Sigmoid colon (tissue), 7 donors: ENCODE measurements around the gene ING4. TPM values are rescaled to one million over a fixed set of nuclear protein-coding genes. Genes with fewer than 3 reads are reported as not detected.
A peak's percentile ranks its signal among the peaks of the same experiment; 100 is the strongest.

Source experiments
- DNase-seq: peaks from one replicate; pipeline ENCODE4 v3.0.0-alpha.2; 2019
- H3K27ac ChIP-seq, 4 donors: fragments of 200-600 bp; sonication (generic); one replicate each; pipeline ENCODE4 v1.5.1; 2016 to 2019; ENCODE audit warnings: mild to moderate bottlenecking in 1 of 4
- H3K27me3 ChIP-seq, 3 donors: fragments of 200-600 bp; sonication (generic); one replicate each; pipeline ENCODE4 v1.5.1; 2019; ENCODE audit warnings: mild to moderate bottlenecking in 1 of 3
- H3K36me3 ChIP-seq, 4 donors: fragments of 200-600 bp; sonication (generic); one replicate each; pipeline ENCODE4 v1.5.1; 2016 to 2019
- H3K4me1 ChIP-seq, 4 donors: fragments of 200-600 bp; sonication (generic); one replicate each; pipeline ENCODE4 v1.5.1; 2017 to 2019
- H3K4me3 ChIP-seq, 4 donors: fragments of 200-600 bp; sonication (generic); one replicate each; pipeline ENCODE4 v1.5.1; 2017 to 2019; ENCODE audit warnings: mild to moderate bottlenecking in 2 of 4, moderate library complexity in 1 of 4
- H3K9me3 ChIP-seq, 4 donors: fragments of 200-600 bp in 3 of 4; sonication (generic) in 3 of 4; one replicate each; pipeline versions ENCODE4 v1.5.1 to v1.6.1; 2013 to 2019
- EP300 ChIP-seq, 4 donors: sonication (generic); formaldehyde crosslinking; IDR thresholded peaks; one replicate each; pipeline ENCODE4 v1.6.1; 2017; ENCODE audit warnings: antibody characterized with exemption in 4 of 4
- POLR2A ChIP-seq, 2 donors: fragments of 450-650 bp; IDR thresholded peaks; one replicate each; pipeline ENCODE4 v1.6.1; 2016; ENCODE audit warnings: antibody characterized with exemption in 2 of 2, mild to moderate bottlenecking in 2 of 2, moderate library complexity in 2 of 2
- POLR2AphosphoS5 ChIP-seq, 4 donors: sonication (generic); formaldehyde crosslinking; IDR thresholded peaks; one replicate each; pipeline ENCODE4 v1.6.1; 2017; ENCODE audit warnings: antibody characterized with exemption in 4 of 4
- WGBS, 2 donors: extraction: QIAGEN DNeasy Blood & Tissue Kit; methylation state at CpG; one replicate each; pipeline ENCODE4 v1.1.7; 2013; 5-methylcytosine and 5-hydroxymethylcytosine counted together
- intact Hi-C: fragments of 100-400 bp; cut with DNase I; formaldehyde crosslinking; loops from one replicate; pipeline ENCODE4 v1.15.1; 2023
- polyA plus RNA-seq, 3 donors: library from polyadenylated mRNA; stranded (reverse); fragments of 200-250 nt; gene quantifications; one replicate each; pipeline ENCODE4 v1.2.3, GENCODE V29; 2013
- total RNA-seq, 4 donors: library from RNA; depleted of rRNA; stranded (reverse); fragments of >200 nt; gene quantifications; one replicate each; pipeline ENCODE4 v1.1.0, GENCODE V29; 2016
- TF ChIP-seq, protein P1 (sequence below), 4 experiments: fragments of 450-650 bp in 3 of 4; fragments of 200-600 bp in 1 of 4; IDR thresholded peaks; one replicate each; pipeline ENCODE4 v1.5.1; 2016 to 2019; ENCODE audit warnings: antibody characterized with exemption in 4 of 4, mild to moderate bottlenecking in 3 of 4, moderate library complexity in 2 of 4
- donor health status: healthy with polysubstance abuse.
- donor health status: Bipolar disorder and iron deficiency.
- donor health status: healthy.

The ING4 gene
- total and polyA plus RNA-seq, 7 donors: 37.8 to 85.9 (median 59.5) TPM

DNA sequence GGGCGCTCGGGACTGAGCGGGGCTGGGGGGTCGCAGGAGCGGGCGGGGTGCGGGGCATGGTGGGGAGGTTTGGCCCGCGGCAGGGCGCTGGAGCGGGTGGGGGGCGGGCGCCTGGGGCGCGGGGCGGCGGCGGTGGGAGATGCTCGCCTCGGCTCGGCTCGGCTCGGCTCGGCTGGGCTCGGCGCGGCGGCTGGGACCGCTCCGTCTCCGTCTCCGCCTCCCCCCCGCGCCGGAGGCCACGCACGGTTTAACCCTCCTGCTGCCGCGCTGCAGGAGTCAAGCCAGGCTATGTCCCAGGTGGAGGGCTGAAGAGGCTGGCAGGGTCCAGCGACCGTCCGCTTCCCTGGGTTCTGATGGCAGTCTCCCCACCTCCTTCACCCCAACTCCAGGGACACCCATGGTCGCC is 37.7 kb upstream of the ING4 start, which contains the start of gene PIANP:
TSS of gene PIANP (minus strand) at position 170 of the 406 bp plus-strand sequence. CDS start 2,754 bp downstream, outside the sequence.
- Histone ChIP-seq H3K27ac (no peak within 1 kb of the TSS), H3K27me3 (peaks cover 23 to 91% (median 68%) of the 10 kb centered on the region in 3 donors), H3K9me3 (no peaks in the 10 kb centered on the region), H3K36me3 (no peaks in the 10 kb centered on the region), H3K4me1 (peaks cover 0 to 18% (median 15%) of the 10 kb centered on the region in 4 donors), H3K4me3 (peak within 1 kb of the TSS; percentile 43 to 57 (median 52))
- TF ChIP-seq POLR2AphosphoS5 (IDR thresholded peaks at IDR 0.05): no peak
- no peak for TF ChIP-seq EP300 (IDR thresholded peaks at IDR 0.05)
- no peak for TF ChIP-seq POLR2A (IDR thresholded peaks at IDR 0.05)
- TF ChIP-seq, protein P1, sequence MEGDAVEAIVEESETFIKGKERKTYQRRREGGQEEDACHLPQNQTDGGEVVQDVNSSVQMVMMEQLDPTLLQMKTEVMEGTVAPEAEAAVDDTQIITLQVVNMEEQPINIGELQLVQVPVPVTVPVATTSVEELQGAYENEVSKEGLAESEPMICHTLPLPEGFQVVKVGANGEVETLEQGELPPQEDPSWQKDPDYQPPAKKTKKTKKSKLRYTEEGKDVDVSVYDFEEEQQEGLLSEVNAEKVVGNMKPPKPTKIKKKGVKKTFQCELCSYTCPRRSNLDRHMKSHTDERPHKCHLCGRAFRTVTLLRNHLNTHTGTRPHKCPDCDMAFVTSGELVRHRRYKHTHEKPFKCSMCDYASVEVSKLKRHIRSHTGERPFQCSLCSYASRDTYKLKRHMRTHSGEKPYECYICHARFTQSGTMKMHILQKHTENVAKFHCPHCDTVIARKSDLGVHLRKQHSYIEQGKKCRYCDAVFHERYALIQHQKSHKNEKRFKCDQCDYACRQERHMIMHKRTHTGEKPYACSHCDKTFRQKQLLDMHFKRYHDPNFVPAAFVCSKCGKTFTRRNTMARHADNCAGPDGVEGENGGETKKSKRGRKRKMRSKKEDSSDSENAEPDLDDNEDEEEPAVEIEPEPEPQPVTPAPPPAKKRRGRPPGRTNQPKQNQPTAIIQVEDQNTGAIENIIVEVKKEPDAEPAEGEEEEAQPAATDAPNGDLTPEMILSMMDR (IDR thresholded peaks at IDR 0.05): no peak
- 1% methylated on average over 42 to 43 of the region's 43 CpGs for WGBS, 2 donors
- DNase-seq: peak; percentile 72
- intact Hi-C loops: no loop called here

- DNase-seq: peak; percentile 69
- Histone ChIP-seq H3K27me3 (peaks cover 23 to 91% (median 68%) of the 10 kb centered on the region in 3 donors), H3K36me3 (no peaks in the 10 kb centered on the region), H3K9me3 (no peaks in the 10 kb centered on the region), H3K4me3 (peak overlapping the region; percentile 43 to 57 (median 52)), H3K27ac (no peak overlapping the region), H3K4me1 (peaks cover 0 to 18% (median 15%) of the 10 kb centered on the region in 4 donors)
- intact Hi-C loops: no loop called here
- TF ChIP-seq EP300 (IDR thresholded peaks at IDR 0.05) (no peak), POLR2AphosphoS5 (IDR thresholded peaks at IDR 0.05) (no peak), POLR2A (IDR thresholded peaks at IDR 0.05) (no peak)
- TF ChIP-seq, protein P1 (IDR thresholded peaks at IDR 0.05): no peak
- 1 to 2% methylated on average over 65 of the region's 65 CpGs for WGBS, 2 donors
Observed at GRCh38 chr12:6699989-6700645, 37.2 kb upstream of the ING4 start.

- 17 to 26% methylated on average over 16 of the region's 16 CpGs for WGBS, 2 donors
- H3K4me1 ChIP-seq: peaks cover 0 to 18% (median 15%) of the 10 kb centered on the region in 4 donors
- TF ChIP-seq, protein P1 (IDR thresholded peaks at IDR 0.05): no peak
- no peak for TF ChIP-seq EP300 (IDR thresholded peaks at IDR 0.05)
- no peak for TF ChIP-seq POLR2A (IDR thresholded peaks at IDR 0.05)
- peaks cover 23 to 86% (median 68%) of the 10 kb centered on the region in 3 donors for H3K27me3 ChIP-seq
- DNase-seq: peak; percentile 41
- no peaks in the 10 kb centered on the region for H3K9me3 ChIP-seq
- intact Hi-C loops: no loop called here
- H3K4me3 ChIP-seq: peak overlapping the region; percentile 43 to 57 (median 52)
- H3K27ac ChIP-seq: no peak overlapping the region
- H3K36me3 ChIP-seq: no peaks in the 10 kb centered on the region
Observed at GRCh38 chr12:6699259-6699988, 36.5 kb upstream of the ING4 start.

DNA sequence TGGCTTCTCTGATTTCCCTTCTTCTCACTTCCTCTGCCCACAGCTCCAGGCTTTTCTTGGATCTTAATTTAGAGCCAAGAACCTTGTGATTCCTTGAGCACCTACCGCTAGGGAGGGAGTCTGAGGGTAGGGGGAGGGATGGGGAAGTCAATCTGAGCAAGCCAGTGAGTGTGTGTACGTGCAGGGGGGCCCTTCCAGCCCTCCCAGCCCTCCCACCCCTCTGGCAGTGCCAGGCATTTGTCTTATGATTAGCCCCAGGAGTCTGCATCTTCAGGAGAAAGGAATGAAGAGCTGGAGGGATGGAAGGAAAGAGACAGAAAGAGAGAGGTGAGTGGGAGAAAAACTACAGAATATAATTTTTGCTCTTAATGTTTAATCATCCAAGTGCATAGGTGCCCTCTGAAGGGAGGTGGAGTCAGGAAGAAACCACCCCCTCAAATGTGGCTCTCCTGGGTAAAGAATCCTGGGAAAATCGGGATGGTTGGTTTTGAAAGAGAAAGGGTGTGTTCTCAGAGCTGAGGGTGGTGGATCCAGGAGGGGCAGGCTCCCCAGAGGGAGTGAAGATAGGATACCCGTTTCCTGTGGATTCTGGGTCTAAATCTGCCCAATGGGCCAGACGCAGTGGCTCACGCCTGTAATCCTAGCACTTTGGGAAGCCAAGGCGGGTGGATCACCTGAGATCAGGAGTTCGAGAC is 35.6 kb upstream of the ING4 start:
- intact Hi-C loops: no loop called here
- peak; percentile 12 for DNase-seq
- no peak overlapping the region for H3K27ac ChIP-seq
- TF ChIP-seq EP300 (IDR thresholded peaks at IDR 0.05) (no peak), POLR2A (IDR thresholded peaks at IDR 0.05) (no peak), POLR2AphosphoS5 (IDR thresholded peaks at IDR 0.05) (no peak)
- TF ChIP-seq, protein P1 (IDR thresholded peaks at IDR 0.05): no peak
- no peaks in the 10 kb centered on the region for H3K9me3 ChIP-seq
- 54 to 61% methylated on average over 8 of the region's 8 CpGs for WGBS, 2 donors
- H3K4me1 ChIP-seq: peaks cover 0 to 18% (median 15%) of the 10 kb centered on the region in 4 donors
- H3K4me3 ChIP-seq: no peak overlapping the region
- H3K36me3 ChIP-seq: no peaks in the 10 kb centered on the region
- peaks cover 23 to 79% (median 68%) of the 10 kb centered on the region in 3 donors for H3K27me3 ChIP-seq
